ENCODE measurements around the gene BUD13. TPM values are rescaled to one million over a fixed set of nuclear protein-coding genes. Genes with fewer than 3 reads are reported as not detected.

The BUD13 gene
- total RNA-seq, 1 donor from 2014 or later = 34.3 TPM

DNA sequence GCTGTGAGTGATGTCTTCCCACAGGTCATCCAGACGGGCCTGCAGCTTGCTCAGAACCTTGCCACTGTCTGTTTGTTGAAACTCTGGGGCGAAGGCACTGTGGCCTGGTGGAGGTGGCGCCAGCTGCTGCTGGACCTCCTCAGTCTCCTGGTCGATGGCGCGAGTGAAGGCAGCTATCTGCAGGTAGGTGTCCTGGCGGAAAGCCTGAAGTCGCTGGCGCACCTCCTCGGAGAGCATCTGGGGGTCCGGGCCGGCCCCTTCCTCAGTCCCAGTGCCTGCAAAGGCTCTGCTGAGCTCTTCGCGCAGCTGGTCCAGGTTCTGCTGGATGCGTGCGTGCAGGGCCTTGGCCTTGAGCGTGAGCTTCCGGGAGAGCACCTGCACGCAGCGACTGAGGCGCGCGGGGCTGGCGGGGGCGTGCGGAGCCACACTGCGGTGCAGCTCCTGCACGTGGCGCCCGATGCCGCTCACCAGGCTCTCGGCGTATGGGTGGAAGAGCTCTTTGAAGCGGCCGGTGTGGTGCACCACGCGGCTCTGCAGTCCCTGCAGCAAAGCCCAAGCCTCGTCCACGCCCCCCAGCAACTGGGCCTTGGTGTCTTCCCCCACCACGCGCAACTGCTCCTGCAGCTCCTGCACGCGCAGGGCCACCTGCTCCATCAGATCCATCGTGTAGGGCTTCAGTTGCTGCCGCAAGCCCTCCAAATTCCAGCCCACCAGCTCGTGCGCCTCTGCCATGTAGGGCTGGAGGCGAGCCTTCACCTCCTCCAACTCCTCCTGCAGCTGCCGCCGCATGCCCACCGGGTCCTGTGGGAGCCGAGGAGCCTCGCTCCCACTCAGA lies 17.6 kb upstream of the BUD13 start:
- intact Hi-C loops (cut with micrococcal nuclease) = loop anchor here (1.0 to 2.0 kb wide), 2 partner anchors 46 to 316 kb away; partner anchors contain the start of gene APOA1
- Mint-ChIP-seq H3K4me1 (ENCODE audit: low read depth) (peaks cover 30% of the 10 kb centered on the region), H3K36me3 (ENCODE audit: low read depth) (peaks cover 19% of the 10 kb centered on the region), H3K27me3 (ENCODE audit: low read depth) (no peaks in the 10 kb centered on the region), H3K9me3 (no peaks in the 10 kb centered on the region), H3K27ac (no peak overlapping the region), H3K4me3 (ENCODE audit: low read depth) (no peak overlapping the region)
- no peak for DNase-seq (ENCODE audit: low spot score)

GRCh38 chr11:116788975-116789374 lies 16.2 kb upstream of the BUD13 start:
- DNase-seq (ENCODE audit: low spot score) = no peak
- peaks cover 33% of the 10 kb centered on the region for H3K36me3 Mint-ChIP-seq (ENCODE audit: low read depth)
- H3K27ac Mint-ChIP-seq = no peak overlapping the region
- H3K4me1 Mint-ChIP-seq (ENCODE audit: low read depth) = peaks cover 39% of the 10 kb centered on the region
- intact Hi-C loops (cut with micrococcal nuclease) = loop anchor here (1.0 to 5.0 kb wide), 4 partner anchors 16 to 443 kb away; partner anchors contain the start of genes PCSK7, RNF214 and SIK3
- no peaks in the 10 kb centered on the region for H3K27me3 Mint-ChIP-seq (ENCODE audit: low read depth)
- no peaks in the 10 kb centered on the region for H3K9me3 Mint-ChIP-seq
- peak overlapping the region; percentile 90 for H3K4me3 Mint-ChIP-seq (ENCODE audit: low read depth)

- no peak for DNase-seq (ENCODE audit: low spot score)
- Mint-ChIP-seq H3K27me3 (ENCODE audit: low read depth) (no peaks in the 10 kb centered on the region), H3K9me3 (no peaks in the 10 kb centered on the region), H3K27ac (peak overlapping the region; percentile 68), H3K4me3 (ENCODE audit: low read depth) (peak overlapping the region; percentile 90), H3K4me1 (ENCODE audit: low read depth) (peaks cover 40% of the 10 kb centered on the region), H3K36me3 (ENCODE audit: low read depth) (peaks cover 35% of the 10 kb centered on the region)
- intact Hi-C loops (cut with micrococcal nuclease) = loop anchor here (1.0 to 5.0 kb wide), 4 partner anchors 15 to 444 kb away; partner anchors contain the start of genes PCSK7, RNF214 and SIK3
These were observed 15.7 kb upstream of the BUD13 start for GRCh38 chr11:116788534-116788933.

DNA sequence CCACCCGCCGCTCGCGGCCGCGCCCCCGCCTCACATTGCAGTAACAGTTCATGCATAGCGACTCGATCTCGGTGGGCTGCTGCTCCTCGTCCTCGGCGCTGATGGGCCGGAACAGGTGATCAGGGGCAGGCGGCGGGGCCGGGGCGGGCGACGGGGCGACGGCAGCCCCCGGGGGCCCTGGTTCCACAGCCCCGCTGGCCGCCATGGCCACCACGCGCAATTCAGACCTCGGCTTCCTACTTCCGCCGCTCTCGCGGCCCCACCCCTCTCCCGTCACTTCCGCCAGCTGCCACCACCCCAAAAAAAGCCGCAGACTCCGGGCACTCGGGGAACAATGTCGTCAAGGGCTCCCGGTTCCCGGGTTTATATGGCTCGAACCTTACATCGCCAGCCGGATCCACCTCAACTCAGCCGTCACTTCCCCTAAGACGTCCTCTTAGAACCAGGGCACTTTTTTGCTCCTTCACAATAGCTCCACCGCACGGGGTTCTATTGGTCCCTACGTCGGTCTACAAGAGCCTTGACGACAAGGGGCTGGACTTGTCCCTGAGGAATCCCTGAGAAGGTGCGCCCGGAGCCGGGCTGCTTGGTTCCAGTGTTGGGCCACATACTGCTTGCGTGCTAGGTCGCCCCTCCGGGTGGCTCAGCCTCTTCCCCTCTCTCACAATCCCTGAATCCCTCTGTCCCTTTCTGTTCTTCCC lies 15.1 kb upstream of the BUD13 start, which contains the start of gene ZPR1:
TSS of gene ZPR1 (minus strand) at position 238 of the 701 bp plus-strand sequence. CDS start at position 205, 33 bp downstream.
- Mint-ChIP-seq H3K27me3 (ENCODE audit: low read depth) (no peaks in the 10 kb centered on the region), H3K27ac (peak within 1 kb of the TSS; percentile 81), H3K4me3 (ENCODE audit: low read depth) (peak within 1 kb of the TSS; percentile 90), H3K4me1 (ENCODE audit: low read depth) (peaks cover 44% of the 10 kb centered on the region), H3K9me3 (no peaks in the 10 kb centered on the region), H3K36me3 (ENCODE audit: low read depth) (peaks cover 41% of the 10 kb centered on the region)
- peak; percentile 83 for DNase-seq (ENCODE audit: low spot score)
- intact Hi-C loops (cut with micrococcal nuclease) = loop anchor here (1.0 to 5.0 kb wide), 4 partner anchors 15 to 444 kb away; partner anchors contain the start of genes PCSK7, RNF214 and SIK3

DNA sequence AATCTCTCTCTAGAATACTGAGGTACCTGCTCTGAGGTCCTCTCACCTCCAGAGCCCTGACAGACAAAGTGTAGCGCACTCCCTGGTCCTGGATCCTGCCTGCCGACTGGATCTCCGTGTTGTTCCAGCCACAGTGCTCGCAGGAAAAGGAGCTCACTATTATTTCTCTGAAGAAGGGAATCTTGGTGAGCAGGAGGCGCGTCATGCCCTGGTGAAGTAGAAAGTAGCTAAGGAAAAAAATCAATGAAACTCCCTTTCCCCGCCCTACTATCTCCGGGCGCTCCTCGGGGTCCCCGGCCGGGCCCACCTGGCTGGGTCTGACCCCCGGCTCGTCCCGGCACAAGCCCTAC lies 14.6 kb upstream of the BUD13 start:
- Mint-ChIP-seq H3K27me3 (ENCODE audit: low read depth) (no peaks in the 10 kb centered on the region), H3K36me3 (ENCODE audit: low read depth) (peaks cover 47% of the 10 kb centered on the region), H3K4me1 (ENCODE audit: low read depth) (peaks cover 48% of the 10 kb centered on the region), H3K27ac (peak overlapping the region; percentile 81), H3K9me3 (no peaks in the 10 kb centered on the region), H3K4me3 (ENCODE audit: low read depth) (peak overlapping the region; percentile 90)
- no peak for DNase-seq (ENCODE audit: low spot score)
- intact Hi-C loops (cut with micrococcal nuclease) = loop anchor here (5.0 kb wide), 2 partner anchors 65 to 445 kb away; partner anchors contain the start of genes PCSK7 and RNF214

- Mint-ChIP-seq H3K4me1 (ENCODE audit: low read depth) (peaks cover 51% of the 10 kb centered on the region), H3K4me3 (ENCODE audit: low read depth) (peak overlapping the region; percentile 90), H3K27me3 (ENCODE audit: low read depth) (no peaks in the 10 kb centered on the region), H3K27ac (peak overlapping the region; percentile 81), H3K9me3 (no peaks in the 10 kb centered on the region), H3K36me3 (ENCODE audit: low read depth) (peaks cover 51% of the 10 kb centered on the region)
- no peak for DNase-seq (ENCODE audit: low spot score)
- intact Hi-C loops (cut with micrococcal nuclease) = loop anchor here (5.0 kb wide), 2 partner anchors 65 to 445 kb away; partner anchors contain the start of genes PCSK7 and RNF214
These were observed 14.2 kb upstream of the BUD13 start for GRCh38 chr11:116786966-116787365.

DNA sequence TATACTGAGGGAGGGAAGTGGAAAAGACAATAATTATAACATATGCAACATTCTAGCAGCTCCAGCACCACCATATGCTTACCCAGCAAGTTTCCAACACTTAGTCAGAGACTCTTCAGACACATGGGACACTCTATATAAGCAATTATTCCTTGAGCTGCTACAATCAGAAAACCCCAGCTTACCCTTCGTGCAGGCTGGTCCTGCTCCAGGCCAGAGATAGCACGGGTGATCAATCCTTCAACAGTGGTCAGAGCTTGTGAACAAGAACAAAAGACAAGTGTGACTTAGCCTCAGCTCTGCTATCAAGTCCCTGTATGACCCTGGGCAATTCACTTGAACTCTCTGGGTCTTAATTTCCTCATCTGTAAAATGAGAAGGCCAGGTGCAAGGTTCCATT lies 13.5 kb upstream of the BUD13 start:
- no peaks in the 10 kb centered on the region for H3K9me3 Mint-ChIP-seq
- H3K36me3 Mint-ChIP-seq (ENCODE audit: low read depth) = peaks cover 57% of the 10 kb centered on the region
- H3K27ac Mint-ChIP-seq = no peak overlapping the region
- intact Hi-C loops (cut with micrococcal nuclease) = loop anchor here (5.0 kb wide), 2 partner anchors 66 to 446 kb away; partner anchors contain the start of genes PCSK7 and RNF214
- H3K4me1 Mint-ChIP-seq (ENCODE audit: low read depth) = peaks cover 53% of the 10 kb centered on the region
- peak overlapping the region; percentile 90 for H3K4me3 Mint-ChIP-seq (ENCODE audit: low read depth)
- DNase-seq (ENCODE audit: low spot score) = no peak
- H3K27me3 Mint-ChIP-seq (ENCODE audit: low read depth) = no peaks in the 10 kb centered on the region

DNA sequence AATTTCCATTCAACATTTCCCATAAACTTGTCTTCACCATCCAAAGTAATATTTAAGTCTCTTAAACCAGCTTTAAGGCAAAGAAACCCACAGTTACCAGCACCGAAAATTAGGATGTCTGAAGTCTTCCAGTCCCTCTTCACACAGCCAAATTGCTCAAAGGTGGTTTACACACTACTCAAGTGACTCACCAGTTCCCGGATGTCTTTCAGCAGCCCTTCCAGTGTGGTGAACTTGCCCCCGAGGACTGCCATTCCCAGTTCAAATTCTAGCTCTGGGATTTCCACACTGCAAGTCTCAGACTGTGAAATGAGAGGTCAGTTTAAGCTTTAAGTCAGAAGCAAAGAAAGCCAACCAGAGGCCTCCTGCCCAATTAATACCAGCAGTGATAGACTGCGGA lies 9.9 kb upstream of the BUD13 start:
- Mint-ChIP-seq H3K27ac (peak overlapping the region; percentile 19), H3K27me3 (ENCODE audit: low read depth) (no peaks in the 10 kb centered on the region)

DNA sequence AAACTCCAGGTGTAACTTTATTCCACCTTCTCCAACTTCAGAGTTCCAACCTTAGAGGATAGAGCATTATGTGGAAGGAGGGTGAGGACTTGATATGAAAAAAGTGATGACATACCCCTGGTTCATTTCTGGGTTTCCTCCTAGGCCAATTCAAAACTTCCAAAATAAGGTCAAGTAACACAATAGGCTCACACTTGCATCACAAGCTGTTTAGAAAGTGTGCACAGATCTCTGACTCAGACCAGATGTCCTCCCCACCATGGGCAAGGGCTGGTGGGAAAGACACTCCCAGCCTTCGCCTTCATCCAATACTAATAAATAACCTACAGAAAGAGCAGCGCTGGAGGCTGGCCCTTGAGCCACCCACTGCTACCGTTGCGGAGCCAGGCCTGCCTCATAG lies 5.8 kb upstream of the BUD13 start:
- intact Hi-C loops (cut with micrococcal nuclease) = no loop called here
- H3K9me3 Mint-ChIP-seq = no peaks in the 10 kb centered on the region
- H3K27me3 Mint-ChIP-seq (ENCODE audit: low read depth) = no peaks in the 10 kb centered on the region
- H3K36me3 Mint-ChIP-seq (ENCODE audit: low read depth) = peaks cover 76% of the 10 kb centered on the region
- H3K4me1 Mint-ChIP-seq (ENCODE audit: low read depth) = peaks cover 56% of the 10 kb centered on the region
- H3K4me3 Mint-ChIP-seq (ENCODE audit: low read depth) = no peak overlapping the region
- no peak overlapping the region for H3K27ac Mint-ChIP-seq
- no peak for DNase-seq (ENCODE audit: low spot score)

More for the DNA sequence above, 9.9 kb upstream of the BUD13 start:
- Mint-ChIP-seq H3K4me1 (ENCODE audit: low read depth) (peaks cover 55% of the 10 kb centered on the region), H3K4me3 (ENCODE audit: low read depth) (no peak overlapping the region), H3K9me3 (no peaks in the 10 kb centered on the region), H3K36me3 (ENCODE audit: low read depth) (peaks cover 91% of the 10 kb centered on the region)
- DNase-seq (ENCODE audit: low spot score) = no peak
- intact Hi-C loops (cut with micrococcal nuclease) = no loop called here

DNA sequence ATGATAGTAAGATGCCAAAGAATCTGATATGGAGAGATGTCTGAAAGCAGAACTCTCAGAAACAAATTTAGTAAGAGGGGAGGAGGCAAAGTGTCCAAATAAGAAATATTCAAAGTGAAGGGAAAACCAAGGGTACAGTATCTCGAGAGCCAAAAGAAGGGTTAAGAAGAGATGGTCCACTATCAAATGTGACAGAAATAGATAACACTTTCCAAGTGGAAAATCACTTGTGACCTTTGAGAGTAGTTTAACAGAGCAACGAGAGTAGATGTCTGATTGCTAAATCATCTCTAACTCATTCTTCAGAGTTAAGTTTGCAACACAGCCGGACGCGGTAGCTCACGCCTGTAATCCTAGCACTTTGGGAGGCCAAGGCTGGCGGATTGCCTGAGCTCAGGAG lies 4.3 kb upstream of the BUD13 start:
- Mint-ChIP-seq H3K36me3 (ENCODE audit: low read depth) (peaks cover 61% of the 10 kb centered on the region), H3K4me3 (ENCODE audit: low read depth) (no peak overlapping the region), H3K27me3 (ENCODE audit: low read depth) (no peaks in the 10 kb centered on the region), H3K9me3 (no peaks in the 10 kb centered on the region), H3K4me1 (ENCODE audit: low read depth) (peaks cover 46% of the 10 kb centered on the region), H3K27ac (peak overlapping the region; percentile 71)
- no peak for DNase-seq (ENCODE audit: low spot score)
- intact Hi-C loops (cut with micrococcal nuclease) = no loop called here

DNA sequence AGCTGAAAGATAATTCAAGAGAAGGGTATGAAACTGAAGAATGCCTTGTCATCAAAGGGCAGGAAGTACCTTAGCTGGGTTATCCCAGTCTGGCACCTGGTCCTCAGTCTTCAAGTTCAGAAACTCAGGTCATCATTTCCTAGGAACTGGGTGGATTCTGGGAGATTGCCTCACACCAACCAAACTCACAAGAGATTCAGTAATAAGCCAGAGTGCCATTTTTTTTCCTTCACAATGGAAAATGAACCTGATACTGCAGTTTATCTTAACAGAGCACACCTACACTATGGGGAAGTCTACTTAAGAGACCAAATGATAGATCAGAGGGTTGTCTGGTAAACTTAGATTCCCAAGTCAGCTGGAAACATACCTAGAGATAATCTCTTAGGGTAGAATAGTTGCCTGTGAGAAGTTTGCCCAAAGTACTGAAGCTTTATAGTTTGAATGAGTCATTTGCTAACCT lies 3.8 kb upstream of the BUD13 start:
- intact Hi-C loops (cut with micrococcal nuclease) = no loop called here
- peaks cover 50% of the 10 kb centered on the region for H3K4me1 Mint-ChIP-seq (ENCODE audit: low read depth)
- H3K36me3 Mint-ChIP-seq (ENCODE audit: low read depth) = peaks cover 56% of the 10 kb centered on the region
- H3K27me3 Mint-ChIP-seq (ENCODE audit: low read depth) = no peaks in the 10 kb centered on the region
- H3K4me3 Mint-ChIP-seq (ENCODE audit: low read depth) = no peak overlapping the region
- H3K9me3 Mint-ChIP-seq = no peaks in the 10 kb centered on the region
- peak overlapping the region; percentile 71 for H3K27ac Mint-ChIP-seq
- no peak for DNase-seq (ENCODE audit: low spot score)

DNA sequence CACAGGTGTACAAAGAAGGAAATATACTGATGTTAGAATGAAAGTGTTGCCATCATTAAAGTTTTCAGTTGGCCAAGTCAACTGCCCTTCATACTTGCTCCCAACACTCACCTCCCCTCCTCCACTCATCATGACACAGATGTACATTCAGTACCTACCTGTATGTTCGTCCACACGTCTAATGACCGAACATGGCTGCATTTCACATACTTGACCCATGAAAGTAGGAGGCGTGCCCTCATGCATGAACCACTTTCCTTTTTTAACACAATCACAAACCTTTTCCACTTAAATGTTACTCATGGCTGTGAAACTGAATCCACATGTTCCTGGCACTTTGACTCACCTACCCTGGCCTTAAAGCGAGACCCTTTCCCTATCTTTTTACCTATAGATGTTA lies 3.2 kb upstream of the BUD13 start:
- intact Hi-C loops (cut with micrococcal nuclease) = no loop called here
- DNase-seq (ENCODE audit: low spot score) = no peak
- Mint-ChIP-seq H3K27me3 (ENCODE audit: low read depth) (no peaks in the 10 kb centered on the region), H3K27ac (peak overlapping the region; percentile 71), H3K36me3 (ENCODE audit: low read depth) (peaks cover 51% of the 10 kb centered on the region), H3K4me3 (ENCODE audit: low read depth) (no peak overlapping the region), H3K9me3 (no peaks in the 10 kb centered on the region), H3K4me1 (ENCODE audit: low read depth) (peaks cover 50% of the 10 kb centered on the region)
